K562 (cell line): ENCODE measurements around the gene EYA4. TPM values are rescaled to one million over a fixed set of nuclear protein-coding genes. Genes with fewer than 3 reads are reported as not detected.

ENCODE experiments used
- ATAC-seq: fragments of 200-7000 bp; cut with Tn5 transposase; 3 replicates; pipeline ENCODE4 v1.9.1; 2020; ENCODE audit warnings: moderate library complexity
- BruUV-seq: library from RNA; stranded (reverse); fragments of 400-500 nt; replicated peaks from 2 replicates; lab custom pipeline; 2021; lab: Mats Ljungman, UMichigan
- CTCF ChIA-PET: fragments of 300-600 bp; formaldehyde crosslinking; extraction: SDS; loops from one replicate; lab custom pipeline; 2021; ENCODE audit warnings: low intra/inter-chr PET ratio; lab: Yijun Ruan, JAX
- POLR2A ChIA-PET: fragments of 300-600, 350-650 bp; sonication (Branson Sonifier 250); formaldehyde crosslinking; extraction: SDS; loops from one replicate; lab custom pipeline; 2021; ENCODE audit warnings: antibody characterized with exemption, inconsistent platforms; lab: Yijun Ruan, JAX
- DNase-seq, 4 experiments: peaks; one replicate each; pipeline versions ENCODE4 v3.0.0 to v3.0.0-alpha.2; 2011 to 2018; ENCODE audit warnings: low spot score in 3 of 4, mixed read lengths in 3 of 4; ENCODE audit errors: extremely low read depth in 1 of 4
- FAIRE-seq: peaks from 2 replicates; lab custom pipeline; 2011; peaks lifted over from hg19 to GRCh38; lab: Jason Lieb, UNC
- H2AFZ ChIP-seq: 2 replicates; pipeline ENCODE4 v1.6.0; 2011; ENCODE audit warnings: low read depth, low read length, control low read depth, inconsistent platforms
- H3K27ac ChIP-seq: fragments of 200-600 bp; 3 replicates; pipeline ENCODE4 v1.8.0; 2011; ENCODE audit warnings: low read depth, mild to moderate bottlenecking, control low read depth, inconsistent platforms, low read length, moderate library complexity, mixed read lengths; ENCODE audit errors: extremely low read depth
- H3K27me3 ChIP-seq, 2 experiments: fragments of 300-600 bp in 1 of 2; 2 replicates in 1 of 2; 3 replicates in 1 of 2; pipeline versions ENCODE4 v1.6.0 to v1.8.0; 2011; ENCODE audit warnings: inconsistent platforms in 2 of 2, low read length in 2 of 2, mild to moderate bottlenecking in 1 of 2, mixed read lengths in 1 of 2, moderate library complexity in 1 of 2; ENCODE audit not compliant: control insufficient read depth in 2 of 2, insufficient read depth in 2 of 2
- H3K36me3 ChIP-seq: fragments of 300-600 bp; 3 replicates; pipeline ENCODE4 v1.8.0; 2011; ENCODE audit warnings: mild to moderate bottlenecking, low read length, inconsistent platforms; ENCODE audit not compliant: control insufficient read depth, insufficient read depth
- H3K4me1 ChIP-seq, 2 experiments: fragments of 200-600 bp in 1 of 2; replicated peaks in 1 of 2; 2 replicates in 1 of 2; 3 replicates in 1 of 2; pipeline versions ENCODE4 v1.5.1 to v1.8.0; 2011; ENCODE audit warnings: inconsistent platforms in 2 of 2, low read length in 2 of 2, mild to moderate bottlenecking in 1 of 2, mixed read lengths in 1 of 2, moderate library complexity in 1 of 2; ENCODE audit not compliant: control insufficient read depth in 2 of 2, insufficient read depth in 2 of 2
- H3K4me2 ChIP-seq: 2 replicates; pipeline ENCODE4 v1.6.1; 2011; ENCODE audit warnings: low read length, control low read depth, inconsistent platforms, mixed read lengths; ENCODE audit not compliant: insufficient read depth
- H3K4me3 ChIP-seq: fragments of 200-600 bp; sonication (generic), shearing (Covaris generic); 2 replicates; pipeline ENCODE4 v1.5.1; 2016; ENCODE audit warnings: control low read depth, inconsistent platforms
- H3K79me2 ChIP-seq: fragments of 200-600 bp; 3 replicates; pipeline ENCODE4 v1.8.0; 2011; ENCODE audit warnings: low read length, inconsistent platforms; ENCODE audit not compliant: control insufficient read depth, insufficient read depth
- H3K9ac ChIP-seq, 2 experiments: 2 replicates each; pipeline versions ENCODE4 v1.6.0 to v1.6.1; 2011; ENCODE audit warnings: low read depth in 2 of 2, low read length in 2 of 2, control low read depth in 1 of 2, inconsistent platforms in 1 of 2, mild to moderate bottlenecking in 1 of 2, mixed read lengths in 1 of 2; ENCODE audit not compliant: insufficient read depth in 1 of 2
- H3K9me1 ChIP-seq: one replicate; pipeline ENCODE4 v1.6.0; 2011; ENCODE audit warnings: inconsistent platforms, mild to moderate bottlenecking, low read length, moderate library complexity; ENCODE audit not compliant: control insufficient read depth, insufficient read depth
- H3K9me3 ChIP-seq: replicated peaks from 2 replicates; pipeline ENCODE4 v1.5.1; 2011; ENCODE audit warnings: low read depth, low read length, inconsistent platforms; ENCODE audit not compliant: control insufficient read depth, insufficient read depth
- H4K20me1 ChIP-seq: replicated peaks from 2 replicates; pipeline ENCODE4 v1.6.1; 2011; ENCODE audit warnings: low read length, inconsistent platforms, mixed read lengths; ENCODE audit not compliant: control insufficient read depth, insufficient read depth
- CHD2 ChIP-seq: IDR thresholded peaks from 2 replicates; pipeline ENCODE4 v1.6.1; 2011; ENCODE audit warnings: low read depth, low read length
- GTF2E2 ChIP-seq: fragments of 200-800 bp; sonication (Bioruptor generic); IDR thresholded peaks from 2 replicates; pipeline ENCODE4 v1.6.1; 2016; ENCODE audit warnings: missing genetic modification characterization, missing compliant biosample characterization
- IRF2 ChIP-seq: sonication (generic); formaldehyde crosslinking; IDR thresholded peaks from 2 replicates; pipeline ENCODE4 v1.8.1; 2022; ENCODE audit warnings: mild to moderate bottlenecking, missing genetic modification reagents
- TEAD4 ChIP-seq, 2 experiments: sonication (generic) in 1 of 2; formaldehyde crosslinking in 1 of 2; IDR thresholded peaks; 2 replicates each; pipeline versions ENCODE4 v1.6.1 to v1.8.0; 2012 to 2022; ENCODE audit warnings: borderline replicate concordance in 1 of 2, inconsistent platforms in 1 of 2, low read length in 1 of 2, mild to moderate bottlenecking in 1 of 2, missing genetic modification reagents in 1 of 2
- ZNF140 ChIP-seq: fragments of 250-450 bp; sonication (Bioruptor Pico); IDR thresholded peaks from 2 replicates; pipeline ENCODE4 v1.8.0; 2021; ENCODE audit warnings: moderate library complexity, mild to moderate bottlenecking, inconsistent platforms
- ZNF444 ChIP-seq: fragments of 250-450 bp; sonication (Bioruptor Pico); IDR thresholded peaks from 2 replicates; pipeline ENCODE4 v1.4.0; 2020; ENCODE audit warnings: mild to moderate bottlenecking, moderate library complexity
- ZNF586 ChIP-seq: fragments of 450-650 bp; formaldehyde crosslinking; conservative IDR thresholded peaks from 2 replicates; pipeline ENCODE4 v1.4.0; 2020; ENCODE audit warnings: mild to moderate bottlenecking, moderate library complexity
- WGBS: fragments of 100-300 bp; shearing (Covaris generic); methylation state at CpG from one replicate; pipeline ENCODE4 v1.1.6; 2016; ENCODE audit warnings: low coverage, mixed read lengths; ENCODE audit not compliant: insufficient coverage; ENCODE audit errors: missing lambda C conversion rate; 5-methylcytosine and 5-hydroxymethylcytosine counted together
- in situ Hi-C: fragments of 300-500 bp; cut with MboI; formaldehyde crosslinking; loops from 4 replicates; pipeline ENCODE4 v1.15.0; 2018; ENCODE audit warnings: inconsistent platforms, mixed read lengths
- intact Hi-C: fragments of 100-400 bp; cut with micrococcal nuclease; formaldehyde crosslinking; loops from 2 replicates; pipeline ENCODE4 v1.14.2; 2022
- polyA plus RNA-seq, 8 experiments: library from polyadenylated mRNA; depleted of rRNA in 4 of 8; stranded (reverse) in 5 of 8; unstranded in 3 of 8; fragments of >200 nt; fragmentation: Nextera tagmentation in 2 of 8; fragmentation: Illumina TruSeq in 1 of 8; extraction: Ambion mirVana in 2 of 8; extraction: Trizol in 1 of 8; gene quantifications; 2 replicates each; pipeline versions ENCODE4 v1.2.1 to v1.2.3, GENCODE V29; 2011 to 2014; ENCODE audit warnings: inconsistent platforms in 1 of 8, missing spikeins in 1 of 8
- total RNA-seq, 7 experiments: library from RNA; depleted of rRNA in 6 of 7; stranded (reverse); fragments of >200 nt in 6 of 7; fragmentation: Illumina TruSeq in 2 of 7; extraction: Trizol in 2 of 7; gene quantifications; 2 replicates each; pipeline versions ENCODE4 v1.2.1 to v1.2.3, GENCODE V29; 2011 to 2021; ENCODE audit warnings: low replicate concordance in 1 of 7
- TF ChIP-seq, protein P1 (sequence below): fragments of 250-450 bp; sonication (Bioruptor Pico); IDR thresholded peaks from 2 replicates; pipeline ENCODE4 v1.4.0; 2020; ENCODE audit warnings: mild to moderate bottlenecking, moderate library complexity

EYA4 gene
- total and polyA plus RNA-seq, 9 of the 15 experiments (the other 6 are each of a cell fraction or from before 2014, with no cell fraction given): 0.03 to 0.04 TPM; not detected in 7

DNA sequence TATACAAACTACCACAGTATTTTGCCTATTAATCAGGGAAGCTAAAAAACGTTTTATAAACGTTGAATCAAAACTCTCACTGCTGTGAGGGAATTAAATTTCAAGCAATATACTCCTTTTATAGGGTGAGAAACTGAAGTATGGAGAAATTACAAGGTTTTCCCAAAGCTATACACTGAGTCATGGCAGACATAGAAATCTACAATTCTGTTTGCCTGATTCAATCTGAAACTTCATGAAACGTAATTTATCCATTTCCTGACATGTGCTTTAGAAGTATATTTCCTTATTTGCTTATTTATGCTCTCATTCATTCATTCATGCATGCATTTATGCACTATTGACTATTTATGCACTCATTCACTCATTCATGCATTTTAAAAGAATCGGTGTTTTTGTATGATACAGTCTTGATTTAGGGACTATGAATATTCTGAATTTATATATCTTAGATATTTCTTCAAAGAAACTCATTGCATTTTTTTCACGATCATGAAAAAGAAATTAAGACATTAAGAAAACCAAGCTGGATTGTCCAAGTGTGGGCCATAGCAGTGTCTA is 16.5 kb downstream of the EYA4 start:
- no peaks in the 10 kb centered on the region for H3K36me3 ChIP-seq
- no peak for FAIRE-seq
- TF ChIP-seq ZNF444 (CRISPR knock-in tag) (no peak), ZNF140 (CRISPR knock-in tag) (no peak), TEAD4 (IDR thresholded peaks at IDR 0.05; ENCODE audit: low read length) (no peak), TEAD4 (CRISPR knock-in tag; IDR thresholded peaks at IDR 0.05; ENCODE audit: borderline replicate concordance) (no peak), IRF2 (CRISPR knock-in tag) (no peak), CHD2 (no peak), ZNF586 (CRISPR knock-in tag) (no peak), GTF2E2 (tag) (no peak)
- TF ChIP-seq, protein P1, sequence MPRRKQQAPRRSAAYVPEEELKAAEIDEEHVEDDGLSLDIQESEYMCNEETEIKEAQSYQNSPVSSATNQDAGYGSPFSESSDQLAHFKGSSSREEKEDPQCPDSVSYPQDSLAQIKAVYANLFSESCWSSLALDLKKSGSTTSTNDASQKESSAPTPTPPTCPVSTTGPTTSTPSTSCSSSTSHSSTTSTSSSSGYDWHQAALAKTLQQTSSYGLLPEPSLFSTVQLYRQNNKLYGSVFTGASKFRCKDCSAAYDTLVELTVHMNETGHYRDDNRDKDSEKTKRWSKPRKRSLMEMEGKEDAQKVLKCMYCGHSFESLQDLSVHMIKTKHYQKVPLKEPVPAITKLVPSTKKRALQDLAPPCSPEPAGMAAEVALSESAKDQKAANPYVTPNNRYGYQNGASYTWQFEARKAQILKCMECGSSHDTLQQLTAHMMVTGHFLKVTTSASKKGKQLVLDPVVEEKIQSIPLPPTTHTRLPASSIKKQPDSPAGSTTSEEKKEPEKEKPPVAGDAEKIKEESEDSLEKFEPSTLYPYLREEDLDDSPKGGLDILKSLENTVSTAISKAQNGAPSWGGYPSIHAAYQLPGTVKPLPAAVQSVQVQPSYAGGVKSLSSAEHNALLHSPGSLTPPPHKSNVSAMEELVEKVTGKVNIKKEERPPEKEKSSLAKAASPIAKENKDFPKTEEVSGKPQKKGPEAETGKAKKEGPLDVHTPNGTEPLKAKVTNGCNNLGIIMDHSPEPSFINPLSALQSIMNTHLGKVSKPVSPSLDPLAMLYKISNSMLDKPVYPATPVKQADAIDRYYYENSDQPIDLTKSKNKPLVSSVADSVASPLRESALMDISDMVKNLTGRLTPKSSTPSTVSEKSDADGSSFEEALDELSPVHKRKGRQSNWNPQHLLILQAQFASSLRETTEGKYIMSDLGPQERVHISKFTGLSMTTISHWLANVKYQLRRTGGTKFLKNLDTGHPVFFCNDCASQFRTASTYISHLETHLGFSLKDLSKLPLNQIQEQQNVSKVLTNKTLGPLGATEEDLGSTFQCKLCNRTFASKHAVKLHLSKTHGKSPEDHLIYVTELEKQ (CRISPR knock-in tag): no peak
- TF ChIP-seq, all 486 proteins: peak for 0
- Histone ChIP-seq H3K27ac (no peak overlapping the region), H3K9ac (no peak overlapping the region), H3K27me3 (no peaks in the 10 kb centered on the region), H3K9me3 (no peaks in the 10 kb centered on the region), H3K4me2 (no peak overlapping the region), H3K9me1 (no peaks in the 10 kb centered on the region), H3K79me2 (no peaks in the 10 kb centered on the region), H4K20me1 (no peaks in the 10 kb centered on the region), H3K4me3 (no peak overlapping the region), H3K4me1 (no peaks in the 10 kb centered on the region), H2AFZ (no peak overlapping the region)
- in situ Hi-C loops (no loop called here), intact Hi-C loops (no loop called here)
- BruUV-seq: no TSS peak
- CTCF ChIA-PET: no interaction called here
- WGBS: 1% methylated on average over 5 of the region's 5 CpGs
- no peak for ATAC-seq
- POLR2A ChIA-PET: no interaction called here
- DNase-seq: no peak
